Colon (tissue), 2 donors: ENCODE data around the gene RNF5.
A peak's percentile ranks its signal among the peaks of the same experiment; 100 is the strongest.
"Not testable (repeated sequence)": the region's sequence is repeated elsewhere in the genome, so short reads cannot be mapped to it uniquely, and the experiment has no call there.

Source experiments
- FAIRE-seq: peaks from 2 replicates; lab custom pipeline; 2012; peaks lifted over from hg19 to GRCh38; lab: Jason Lieb, UNC
- donor health status: control.
- donor health status: control.

RNF5 gene

GRCh38 chr6:32189742-32190053 is 11.5 kb downstream of the RNF5 start:
- no peak for FAIRE-seq

- FAIRE-seq: no peak
Measured at GRCh38 chr6:32190054-32190851, 12.0 kb downstream of the RNF5 start, which contains the start of gene PBX2. PBX2 (minus strand) TSS chr6:32190202; CDS start chr6:32189915, 287 bp downstream.

GRCh38 chr6:32190911-32191677 is 12.9 kb downstream of the RNF5 start:
- no peak for FAIRE-seq

GRCh38 chr6:32191696-32192607 is 13.7 kb downstream of the RNF5 start:
- no peak for FAIRE-seq

- FAIRE-seq: no peak
Measured at GRCh38 chr6:32192608-32193039, 14.4 kb downstream of the RNF5 start, which contains the start of gene GPSM3. GPSM3 (minus strand) TSS chr6:32192643; CDS start chr6:32192513, 130 bp downstream.

- not testable (repeated sequence) for FAIRE-seq
Measured at GRCh38 chr6:32193096-32193495, 14.9 kb downstream of the RNF5 start.

GRCh38 chr6:32194388-32194787 is 16.2 kb downstream of the RNF5 start:
- FAIRE-seq: no peak

- no peak for FAIRE-seq
Measured at GRCh38 chr6:32194825-32195651, 16.8 kb downstream of the RNF5 start.

- peak; percentile 61 for FAIRE-seq
Measured at GRCh38 chr6:32195652-32195901, 17.4 kb downstream of the RNF5 start.

GRCh38 chr6:32195902-32196681 is 17.9 kb downstream of the RNF5 start:
- no peak for FAIRE-seq

- no peak for FAIRE-seq
Measured at GRCh38 chr6:32196682-32197616, 18.7 kb downstream of the RNF5 start.

GRCh38 chr6:32198345-32198696 is 20.1 kb downstream of the RNF5 start:
- FAIRE-seq: no peak

- FAIRE-seq: no peak
Measured at GRCh38 chr6:32198866-32199265, 20.7 kb downstream of the RNF5 start.

- no peak for FAIRE-seq
Measured at GRCh38 chr6:32200711-32201475, 22.7 kb downstream of the RNF5 start.

GRCh38 chr6:32202186-32202585 is 24.0 kb downstream of the RNF5 start:
- no peak for FAIRE-seq

GRCh38 chr6:32203426-32204267 is 25.4 kb downstream of the RNF5 start:
- FAIRE-seq: no peak

GRCh38 chr6:32204268-32204715 is 26.1 kb downstream of the RNF5 start:
- no peak for FAIRE-seq

GRCh38 chr6:32208996-32209395 is 30.8 kb downstream of the RNF5 start:
- no peak for FAIRE-seq
